HL-60 (cell line): ENCODE data around the gene LARP1.

Experiments
- DNase-seq, 2 experiments: peaks; one replicate each; pipeline ENCODE4 v3.0.0-alpha.2; 2010 to 2020; ENCODE audit warnings: low read depth in 1 of 2, low spot score in 1 of 2
- H3K27ac ChIP-seq: fragments of 250-450 bp; sonication (Bioruptor Pico); replicated peaks from 2 replicates; pipeline ENCODE4 v1.5.1; 2020; ENCODE audit warnings: mild to moderate bottlenecking, moderate library complexity
- H3K27me3 ChIP-seq: fragments of 250-450 bp; sonication (Bioruptor Pico); 2 replicates; pipeline ENCODE4 v1.5.1; 2021; ENCODE audit warnings: mild to moderate bottlenecking, moderate library complexity; ENCODE audit not compliant: insufficient read depth, poor library complexity, severe bottlenecking
- H3K4me3 ChIP-seq: replicated peaks from 2 replicates; pipeline ENCODE4 v1.5.1; 2011; ENCODE audit warnings: mild to moderate bottlenecking, control low read depth, low read length; ENCODE audit not compliant: insufficient read depth
- CTCF ChIP-seq: IDR thresholded peaks from one replicate; pipeline ENCODE4 v1.5.1; 2011; ENCODE audit warnings: low read length, control low read depth, inconsistent platforms; ENCODE audit not compliant: insufficient read depth
- GABPA ChIP-seq: IDR thresholded peaks from 2 replicates; pipeline ENCODE4 v1.6.1; 2012; ENCODE audit warnings: low read depth
- POLR2AphosphoS5 ChIP-seq: IDR thresholded peaks from 2 replicates; pipeline ENCODE4 v1.6.1; 2012; ENCODE audit warnings: low read depth
- REST ChIP-seq: IDR thresholded peaks from 2 replicates; pipeline ENCODE4 v1.6.1; 2012; ENCODE audit warnings: low read depth; ENCODE audit not compliant: insufficient replicate concordance
- SPI1 ChIP-seq: IDR thresholded peaks from 2 replicates; pipeline ENCODE4 v1.6.1; 2012; ENCODE audit warnings: low read depth, mild to moderate bottlenecking, borderline replicate concordance

LARP1 gene

GRCh38 chr5:154823605-154824004, 68.4 kb downstream of the LARP1 start:
- no peak overlapping the region for H3K4me3 ChIP-seq
- TF ChIP-seq POLR2AphosphoS5 (no peak), SPI1 (no peak), REST (no peak), CTCF (no peak), GABPA (no peak)
- DNase-seq, result no peak
- H3K27me3 ChIP-seq, result no peaks in the 10 kb centered on the region
- no peak overlapping the region for H3K27ac ChIP-seq

GRCh38 chr5:154824070-154824469, 68.9 kb downstream of the LARP1 start:
- TF ChIP-seq REST, result no peak
- no peak for TF ChIP-seq SPI1
- TF ChIP-seq GABPA, result no peak
- no peak for TF ChIP-seq POLR2AphosphoS5
- TF ChIP-seq CTCF, result no peak
- Histone ChIP-seq H3K27ac (no peak overlapping the region), H3K4me3 (no peak overlapping the region), H3K27me3 (no peaks in the 10 kb centered on the region)
- no peak for DNase-seq

- DNase-seq, result no peak
- Histone ChIP-seq H3K4me3 (no peak overlapping the region), H3K27ac (no peak overlapping the region), H3K27me3 (no peaks in the 10 kb centered on the region)
- TF ChIP-seq POLR2AphosphoS5 (no peak), REST (no peak), GABPA (no peak), SPI1 (no peak), CTCF (no peak)
Measured at GRCh38 chr5:154829181-154829588, 74.0 kb downstream of the LARP1 start.
